ENCODE data around the gene SDE2.

DNA sequence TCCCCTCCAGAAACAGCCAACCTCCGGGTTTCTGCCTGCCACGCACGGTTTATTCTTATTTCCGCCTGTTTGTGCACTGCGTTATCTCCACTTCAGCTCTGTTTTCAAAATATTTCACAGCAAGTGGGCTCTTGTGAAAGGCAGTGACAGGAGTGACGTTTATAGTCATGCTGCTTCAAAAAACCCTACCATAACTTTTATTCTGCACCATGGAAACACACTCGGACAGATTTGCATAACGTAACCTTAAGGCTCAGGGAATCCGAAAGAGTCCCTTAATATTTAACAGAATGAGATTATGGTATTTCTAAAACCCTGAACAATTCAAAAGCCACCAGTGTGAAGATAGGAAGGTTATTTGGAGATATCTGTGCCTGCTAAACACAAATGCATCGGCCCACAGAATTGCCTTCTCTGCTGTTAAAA is 782 bp upstream of the SDE2 start:
- TF ChIP-seq, protein P1, sequence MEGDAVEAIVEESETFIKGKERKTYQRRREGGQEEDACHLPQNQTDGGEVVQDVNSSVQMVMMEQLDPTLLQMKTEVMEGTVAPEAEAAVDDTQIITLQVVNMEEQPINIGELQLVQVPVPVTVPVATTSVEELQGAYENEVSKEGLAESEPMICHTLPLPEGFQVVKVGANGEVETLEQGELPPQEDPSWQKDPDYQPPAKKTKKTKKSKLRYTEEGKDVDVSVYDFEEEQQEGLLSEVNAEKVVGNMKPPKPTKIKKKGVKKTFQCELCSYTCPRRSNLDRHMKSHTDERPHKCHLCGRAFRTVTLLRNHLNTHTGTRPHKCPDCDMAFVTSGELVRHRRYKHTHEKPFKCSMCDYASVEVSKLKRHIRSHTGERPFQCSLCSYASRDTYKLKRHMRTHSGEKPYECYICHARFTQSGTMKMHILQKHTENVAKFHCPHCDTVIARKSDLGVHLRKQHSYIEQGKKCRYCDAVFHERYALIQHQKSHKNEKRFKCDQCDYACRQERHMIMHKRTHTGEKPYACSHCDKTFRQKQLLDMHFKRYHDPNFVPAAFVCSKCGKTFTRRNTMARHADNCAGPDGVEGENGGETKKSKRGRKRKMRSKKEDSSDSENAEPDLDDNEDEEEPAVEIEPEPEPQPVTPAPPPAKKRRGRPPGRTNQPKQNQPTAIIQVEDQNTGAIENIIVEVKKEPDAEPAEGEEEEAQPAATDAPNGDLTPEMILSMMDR (IDR thresholded peaks at IDR 0.05 in 8 of 11, conservative IDR thresholded peaks at IDR 0.05 in 3 of 11), result no peak
- no peak for TF ChIP-seq POLR2A (IDR thresholded peaks at IDR 0.05)
- TF ChIP-seq POLR2AphosphoS5 (IDR thresholded peaks at IDR 0.05), result no peak
